HG03354 (cell line): ENCODE results near the gene R3HDM1.
"Not testable (repeated sequence)": the region's sequence is repeated elsewhere in the genome, so short reads cannot be mapped to it uniquely, and the experiment has no call there.

ENCODE experiments used
- ATAC-seq: cut with Tn5 transposase; IDR thresholded peaks from one replicate; pipeline ENCODE4 v1.9.1; 2021; ENCODE audit warnings: mild to moderate bottlenecking; ENCODE audit not compliant: unreplicated experiment, poor library complexity, severe bottlenecking

The R3HDM1 gene

DNA sequence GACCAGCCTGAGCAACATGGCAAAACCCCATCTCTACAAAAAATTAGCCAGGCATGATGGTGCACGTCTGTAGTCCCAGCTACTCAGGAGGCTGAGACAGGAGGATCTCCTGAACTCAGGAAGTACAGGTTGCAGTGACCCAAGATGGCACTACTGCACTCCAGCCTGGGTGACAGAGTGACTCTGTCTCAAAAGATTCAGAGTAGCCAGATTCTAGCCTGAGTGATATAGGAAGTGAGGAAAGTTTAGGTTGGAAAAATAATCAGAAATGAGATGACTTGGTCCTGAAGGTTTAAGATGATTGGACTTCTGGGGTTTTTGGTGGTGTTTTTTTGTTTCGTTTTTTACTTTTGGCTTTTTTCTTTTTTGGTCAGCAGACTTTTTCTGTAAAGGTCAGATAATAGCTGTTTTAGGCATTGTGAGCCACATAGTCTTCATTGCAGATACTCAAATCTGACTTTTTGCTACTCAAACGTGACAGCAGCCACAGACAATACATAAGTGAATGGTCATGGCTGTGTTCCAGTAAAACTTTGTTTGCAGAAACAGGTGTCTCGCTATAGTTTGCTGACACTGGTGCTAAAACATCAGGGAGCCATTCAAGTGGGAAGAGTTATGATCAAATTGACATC, 106.3 kb downstream of the R3HDM1 start:
- peak; percentile 56 for ATAC-seq

DNA sequence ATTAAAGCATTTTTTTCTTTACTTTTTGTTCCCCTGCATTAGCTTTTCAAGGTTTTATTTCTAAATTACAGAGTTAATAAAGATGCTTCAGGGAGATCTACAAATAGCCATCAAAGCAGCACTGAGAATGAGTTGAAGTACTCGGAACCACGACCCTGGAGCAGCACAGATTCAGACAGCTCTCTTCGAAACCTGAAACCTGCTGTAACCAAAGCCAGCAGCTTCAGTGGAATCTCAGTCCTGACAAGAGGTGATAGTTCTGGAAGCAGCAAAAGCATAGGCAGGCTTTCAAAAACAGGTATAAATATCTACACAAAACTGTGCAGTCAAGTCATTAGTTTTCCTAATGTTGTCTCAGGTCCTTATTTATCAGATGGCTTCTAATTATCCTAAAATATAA, 107.5 kb downstream of the R3HDM1 start:
- ATAC-seq = no peak

DNA sequence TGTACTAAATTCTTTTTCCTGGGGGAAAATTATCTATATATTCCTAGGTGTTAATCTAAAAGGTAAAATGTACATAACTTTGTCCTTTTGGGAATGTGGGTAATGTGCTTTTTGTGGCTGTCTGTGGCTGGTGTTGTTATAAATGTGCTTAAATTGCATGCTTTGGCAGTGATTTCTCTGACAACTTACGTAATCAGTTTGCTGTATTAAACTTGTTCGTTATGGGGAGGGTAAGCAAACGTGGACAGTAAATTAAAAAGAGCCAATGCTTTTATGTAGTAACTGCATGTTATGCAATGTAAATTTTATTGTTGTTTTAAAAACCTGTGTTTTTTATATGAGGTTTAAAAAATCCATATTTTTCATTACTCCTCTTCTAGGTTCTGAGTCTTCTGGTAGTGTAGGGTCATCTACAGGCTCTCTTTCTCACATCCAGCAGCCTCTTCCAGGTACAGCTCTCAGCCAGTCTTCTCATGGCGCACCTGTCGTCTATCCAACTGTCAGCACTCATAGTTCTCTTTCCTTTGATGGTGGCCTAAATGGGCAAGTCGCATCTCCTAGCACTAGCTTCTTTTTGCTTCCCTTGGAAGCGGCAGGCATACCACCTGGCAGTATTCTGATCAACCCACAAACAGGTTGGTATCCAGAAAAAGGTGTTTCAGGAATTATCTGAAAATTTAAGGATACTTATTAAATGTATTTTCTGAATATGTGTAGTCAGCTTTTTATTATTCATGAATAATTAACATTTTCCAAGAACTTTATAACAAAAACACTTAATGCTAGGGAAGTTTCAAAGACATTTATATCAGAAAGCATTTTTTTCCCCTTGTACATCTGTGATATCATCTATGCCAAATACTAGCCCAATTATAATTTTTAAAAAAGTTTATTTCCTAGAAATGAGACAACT, 110.1 kb downstream of the R3HDM1 start:
- ATAC-seq = no peak

DNA sequence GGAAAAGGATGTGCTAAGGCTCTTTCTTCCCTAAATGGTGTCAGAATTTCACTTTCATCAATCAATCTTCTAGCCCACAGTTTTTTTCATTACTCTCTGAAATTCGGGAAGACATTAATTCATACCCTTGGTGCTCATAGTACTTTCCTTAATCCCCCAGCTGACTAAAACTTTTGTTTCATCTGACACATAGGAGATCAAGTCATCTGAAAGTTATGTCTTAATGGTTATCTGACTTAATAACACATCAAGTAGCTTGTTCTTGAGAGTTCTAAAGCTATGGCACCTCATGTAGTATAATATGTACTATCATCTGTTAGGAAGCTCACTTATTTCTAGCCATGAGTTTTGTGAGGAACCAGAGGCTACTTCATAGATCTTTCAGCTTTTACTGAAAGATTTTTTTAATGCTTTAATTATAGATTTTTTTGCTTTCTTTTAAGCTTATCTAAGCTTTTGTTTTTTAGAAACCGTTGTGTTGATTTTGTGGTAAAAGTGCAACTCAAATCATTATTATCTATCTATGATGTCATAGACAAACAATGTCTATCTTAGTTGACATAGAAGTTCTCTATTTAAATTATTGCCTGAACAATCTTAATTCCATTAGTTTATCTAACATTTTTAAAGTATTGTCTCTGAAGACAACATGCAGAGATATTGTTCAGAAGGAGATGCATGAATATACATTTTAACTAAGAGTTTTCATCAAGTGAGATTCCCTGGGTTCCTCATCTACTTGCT, 116.7 kb downstream of the R3HDM1 start:
- ATAC-seq = no peak

DNA sequence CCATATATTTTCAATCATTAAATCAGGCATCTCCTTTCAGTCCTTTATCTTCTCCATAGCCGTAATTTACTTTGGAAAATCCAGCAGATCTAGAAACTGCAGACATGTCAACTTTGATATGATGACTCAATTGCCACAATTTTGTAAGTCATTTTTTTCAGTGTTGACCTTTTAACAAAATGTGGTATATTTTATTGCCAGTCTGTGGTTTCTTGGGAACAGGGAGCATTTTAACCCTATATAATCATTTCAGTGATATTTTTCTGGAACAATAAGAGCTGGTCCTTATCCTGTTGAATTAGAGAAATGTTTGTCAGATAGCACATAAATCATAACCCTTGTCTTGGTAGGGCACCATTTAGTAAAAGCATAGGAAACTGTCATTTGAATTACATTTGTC, 119.4 kb downstream of the R3HDM1 start:
- no peak for ATAC-seq

DNA sequence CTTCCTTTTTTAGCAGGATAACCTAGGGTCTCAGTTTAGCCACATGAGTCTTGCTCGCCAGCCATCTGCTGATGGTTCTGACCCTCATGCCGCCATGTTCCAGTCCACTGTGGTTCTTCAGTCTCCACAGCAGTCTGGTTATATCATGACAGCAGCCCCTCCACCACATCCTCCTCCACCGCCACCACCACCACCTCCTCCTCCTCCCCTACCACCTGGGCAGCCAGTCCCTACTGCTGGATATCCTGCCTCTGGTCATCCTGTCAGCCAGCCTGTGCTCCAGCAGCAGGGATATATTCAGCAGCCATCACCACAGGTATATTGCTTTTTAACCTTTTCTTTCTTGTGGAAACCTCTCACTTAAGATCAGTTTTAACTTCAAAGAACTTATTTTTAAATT, 120.4 kb downstream of the R3HDM1 start:
- no peak for ATAC-seq

DNA sequence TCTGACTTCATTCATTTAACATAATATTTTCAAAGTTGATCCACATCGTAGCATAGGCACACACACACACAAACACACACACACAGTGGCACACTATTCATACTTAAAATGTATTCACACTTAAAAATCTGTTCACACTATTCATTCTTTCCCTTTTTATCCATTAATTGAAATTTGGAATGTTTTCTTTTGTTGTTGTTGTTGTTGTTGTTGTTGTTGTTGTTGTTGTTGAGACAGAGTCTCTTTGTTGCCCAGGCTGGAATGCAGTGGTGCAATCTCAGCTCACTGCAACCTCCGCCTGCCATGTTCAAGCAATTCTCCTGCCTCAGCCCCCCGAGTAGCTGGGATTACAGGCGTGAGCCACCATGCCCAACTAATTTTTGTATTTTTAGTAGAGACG, 123.0 kb downstream of the R3HDM1 start:
- ATAC-seq = not testable (repeated sequence)

DNA sequence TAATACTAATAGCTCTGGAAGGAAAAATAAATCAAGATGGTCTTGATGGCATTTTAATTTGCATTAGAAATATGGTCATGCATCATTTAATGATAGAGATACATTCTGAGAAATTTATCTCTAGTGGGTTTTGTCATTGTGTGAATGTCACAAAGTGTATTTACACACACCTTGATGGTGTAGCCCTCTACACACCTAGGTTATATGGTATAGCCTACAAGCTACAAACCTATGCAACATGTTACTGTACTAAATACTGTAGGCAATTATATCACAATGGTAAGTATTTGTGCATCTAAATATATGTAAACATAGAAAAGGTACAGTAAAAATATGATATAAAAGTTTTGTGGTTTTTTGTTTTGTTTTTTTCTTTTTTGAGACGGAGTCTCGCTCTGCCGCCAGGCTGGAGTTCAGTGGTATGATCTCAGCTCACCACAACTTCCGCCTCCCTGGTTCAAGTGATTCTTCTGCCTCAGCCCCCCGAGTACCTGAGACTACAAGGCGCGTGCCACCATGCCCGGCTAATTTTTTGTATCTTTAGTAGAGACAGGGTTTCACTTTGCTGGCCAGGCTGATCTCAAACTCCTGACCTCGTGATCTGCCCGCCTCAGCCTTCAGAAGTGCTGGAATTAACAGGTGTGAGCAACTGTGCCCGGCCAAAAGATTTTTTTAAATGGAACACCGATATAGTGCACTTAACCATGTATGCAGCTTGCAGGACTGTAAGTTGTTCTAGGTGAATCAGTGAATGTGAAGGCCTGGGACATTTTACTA, 126.7 kb downstream of the R3HDM1 start:
- ATAC-seq = no peak

DNA sequence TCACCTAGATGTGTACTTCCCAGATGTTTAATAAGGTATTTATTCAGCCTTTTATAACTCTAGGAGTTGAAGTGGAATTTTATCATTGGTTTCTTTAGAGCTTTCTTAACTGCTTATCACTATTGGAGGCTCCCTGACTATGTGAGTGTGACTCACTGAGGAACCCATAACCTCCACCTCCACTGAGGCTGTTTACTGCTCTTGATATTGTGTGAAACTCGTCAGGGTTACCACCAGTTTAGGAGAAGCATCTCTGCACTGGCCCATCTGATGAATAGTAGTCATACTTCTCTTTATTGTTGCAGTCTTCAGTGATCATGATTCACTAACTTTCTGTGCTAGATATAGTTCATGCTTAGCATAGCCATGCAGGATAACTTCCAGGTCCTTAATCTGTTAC, 130.8 kb downstream of the R3HDM1 start:
- no peak for ATAC-seq

DNA sequence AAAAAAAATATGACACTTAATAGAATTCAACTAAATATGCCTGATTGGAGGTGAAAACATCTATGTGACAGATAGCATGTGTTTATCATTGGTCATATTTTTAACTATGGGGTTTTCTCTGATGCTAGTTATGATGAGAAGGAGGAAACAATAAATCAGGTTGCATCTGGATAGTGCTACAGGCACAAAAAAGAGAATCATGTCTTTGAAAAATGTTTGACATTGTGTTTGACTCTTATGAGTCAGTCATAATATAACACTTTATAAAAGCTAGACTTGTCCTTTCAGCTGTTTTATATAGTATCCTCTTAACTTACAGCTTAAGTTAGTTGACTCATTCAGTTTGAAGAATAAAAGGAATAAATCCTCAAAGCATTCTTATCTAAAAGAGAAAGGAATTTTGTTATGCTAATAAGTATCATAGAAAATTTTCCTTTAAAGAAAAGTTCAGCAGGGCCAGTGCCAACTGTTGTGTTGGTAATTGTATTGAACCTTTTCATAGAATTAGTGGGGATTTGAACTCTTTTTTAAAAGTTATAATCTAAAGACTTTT, 131.9 kb downstream of the R3HDM1 start:
- ATAC-seq = no peak

DNA sequence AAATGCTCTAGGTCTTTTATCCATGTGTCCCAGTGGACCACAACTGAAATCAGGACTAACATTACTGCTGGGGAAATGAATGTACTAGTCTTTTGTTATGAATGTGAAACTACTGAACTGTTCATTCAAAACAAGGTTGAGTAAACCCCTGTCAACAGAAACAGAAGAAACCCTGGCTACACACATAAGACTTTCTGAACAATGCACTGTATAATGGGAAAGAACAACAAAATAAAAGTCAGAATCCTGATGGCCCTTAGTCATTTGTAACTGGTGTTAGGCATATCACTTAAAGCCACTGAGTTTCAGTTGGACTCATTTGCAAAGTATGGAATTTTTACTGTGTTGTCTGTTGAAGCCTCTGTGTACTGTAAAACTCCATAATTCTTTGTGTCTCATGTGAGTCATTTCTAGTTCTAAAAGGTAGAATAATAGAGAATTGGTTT, 133.4 kb downstream of the R3HDM1 start:
- ATAC-seq = peak; percentile 89

DNA sequence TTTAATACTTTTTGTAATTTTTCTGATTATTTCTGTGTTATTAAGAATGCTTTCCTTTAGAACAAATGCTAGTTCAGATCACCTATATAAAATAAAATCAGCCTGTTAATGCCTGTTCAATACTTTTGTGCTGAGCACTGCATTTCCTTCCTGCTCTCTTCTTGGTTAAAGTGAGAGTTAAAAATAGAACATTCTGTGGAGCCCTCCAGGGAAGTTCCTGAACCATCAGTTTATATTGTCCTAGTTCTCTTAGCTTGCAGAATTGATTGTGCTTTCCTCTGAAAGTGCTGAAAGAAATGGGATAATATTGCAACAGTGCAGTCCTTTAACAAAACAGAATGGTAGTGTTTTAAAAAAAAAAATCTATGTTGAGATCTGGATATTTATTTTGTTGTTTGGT, 135.8 kb downstream of the R3HDM1 start:
- no peak for ATAC-seq

DNA sequence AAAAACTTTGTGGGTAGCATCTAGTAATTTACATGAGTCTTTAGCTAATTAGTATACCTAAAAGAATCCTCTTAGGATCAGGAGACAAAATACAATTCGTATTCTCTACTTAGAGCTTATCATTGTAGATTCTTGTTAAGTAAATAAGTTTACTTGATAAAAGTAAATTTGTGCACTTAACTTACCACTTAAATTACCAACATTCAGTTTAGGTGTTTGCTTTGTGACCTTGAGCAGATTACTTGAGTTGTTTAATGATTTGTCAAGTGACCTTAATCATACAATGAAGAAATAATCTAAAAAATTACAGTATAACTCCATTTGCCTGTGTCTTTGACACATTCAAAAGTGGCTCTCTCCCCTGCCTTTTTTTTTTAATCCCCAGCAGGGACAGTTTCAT, 143.2 kb downstream of the R3HDM1 start:
- no peak for ATAC-seq

DNA sequence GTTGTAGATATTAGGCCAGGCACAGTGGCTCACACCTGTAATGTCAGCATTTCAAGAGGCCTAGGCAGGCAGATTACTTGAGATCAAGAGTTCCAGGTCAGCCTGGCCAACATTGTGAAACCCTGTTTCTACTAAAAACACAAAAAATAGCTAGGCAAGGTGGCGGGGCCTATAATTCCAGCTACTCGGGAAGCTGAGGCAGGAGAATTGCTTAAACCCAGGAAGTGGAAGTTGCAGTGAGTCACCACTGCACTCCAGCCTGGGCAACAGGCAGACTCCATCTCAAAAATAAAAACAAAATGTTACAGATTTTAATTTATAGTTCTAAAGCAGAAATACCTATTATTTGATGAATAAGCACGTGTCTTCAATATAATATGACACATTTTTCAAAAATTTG, 144.7 kb downstream of the R3HDM1 start:
- no peak for ATAC-seq

DNA sequence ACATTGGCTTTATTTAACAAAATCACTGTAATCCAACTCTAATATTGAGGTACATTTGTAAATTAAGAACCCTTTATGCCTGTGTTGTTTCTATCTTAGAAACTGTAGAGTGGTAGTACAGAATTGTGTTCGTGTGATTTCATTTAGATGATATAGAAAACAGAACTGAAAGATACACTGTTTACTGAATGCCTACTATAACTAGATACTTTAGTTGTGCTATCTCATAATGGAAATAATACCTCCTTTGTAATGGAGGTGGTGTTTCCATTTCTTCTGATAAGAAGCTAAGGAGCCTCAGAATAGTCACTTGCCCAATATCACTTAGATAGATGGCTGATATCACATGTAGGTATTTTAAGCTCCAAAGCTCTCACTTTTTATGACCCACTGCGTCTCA, 147.8 kb downstream of the R3HDM1 start:
- no peak for ATAC-seq

DNA sequence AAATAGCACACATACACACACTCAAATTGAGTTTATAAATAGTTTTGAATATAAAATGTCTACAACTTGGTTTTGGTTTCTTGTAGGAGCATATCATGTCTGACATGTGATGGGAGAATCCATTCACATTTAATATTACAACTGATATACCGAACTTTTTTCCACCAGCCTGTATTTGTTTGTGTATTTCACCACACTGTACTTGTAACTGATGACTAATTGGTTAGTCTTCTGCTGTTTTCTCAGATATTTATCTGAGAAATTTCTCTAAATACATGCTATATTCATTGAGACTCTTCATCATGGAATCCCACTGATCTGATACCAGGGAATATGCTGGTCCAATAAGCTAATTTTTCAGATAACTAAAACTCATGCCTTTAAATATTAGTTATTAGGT, 154.1 kb downstream of the R3HDM1 start:
- no peak for ATAC-seq

DNA sequence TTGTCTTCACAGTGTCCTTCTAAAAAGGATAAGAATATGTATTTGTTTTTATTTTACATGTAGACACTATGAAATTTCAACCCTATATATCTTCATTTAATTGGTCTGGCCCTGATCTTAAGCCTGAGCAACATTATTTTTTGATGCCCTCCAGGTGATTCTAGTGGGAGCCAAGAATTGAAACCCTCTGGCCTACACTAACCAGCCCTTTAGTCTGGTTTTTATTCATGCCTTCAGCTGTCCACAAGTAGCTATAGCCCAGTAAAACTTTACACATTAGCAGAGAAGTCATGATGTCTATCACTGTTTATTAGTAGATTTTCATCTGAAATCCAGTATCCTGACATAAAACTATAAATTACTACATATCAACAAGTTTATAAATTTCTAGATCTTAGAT, 157.7 kb downstream of the R3HDM1 start:
- ATAC-seq = no peak

DNA sequence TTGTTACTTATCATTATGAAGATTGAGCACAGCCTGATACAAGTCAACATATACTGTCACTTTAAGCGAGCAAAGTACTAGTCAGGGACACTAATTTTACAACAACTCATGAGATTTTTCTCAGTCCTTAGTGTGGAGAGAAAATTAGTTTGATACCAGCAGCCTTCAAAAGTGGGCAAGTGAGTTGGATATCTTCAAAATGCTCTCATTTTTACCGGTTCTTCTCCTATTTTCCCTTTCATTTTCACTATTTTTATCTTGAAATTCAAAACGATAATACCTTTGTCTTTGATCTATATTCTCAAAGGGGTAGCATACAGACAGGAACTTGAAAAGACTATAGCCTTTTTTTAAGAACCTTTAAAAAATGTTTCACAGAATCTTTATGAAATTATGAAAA, 158.4 kb downstream of the R3HDM1 start:
- ATAC-seq = no peak

DNA sequence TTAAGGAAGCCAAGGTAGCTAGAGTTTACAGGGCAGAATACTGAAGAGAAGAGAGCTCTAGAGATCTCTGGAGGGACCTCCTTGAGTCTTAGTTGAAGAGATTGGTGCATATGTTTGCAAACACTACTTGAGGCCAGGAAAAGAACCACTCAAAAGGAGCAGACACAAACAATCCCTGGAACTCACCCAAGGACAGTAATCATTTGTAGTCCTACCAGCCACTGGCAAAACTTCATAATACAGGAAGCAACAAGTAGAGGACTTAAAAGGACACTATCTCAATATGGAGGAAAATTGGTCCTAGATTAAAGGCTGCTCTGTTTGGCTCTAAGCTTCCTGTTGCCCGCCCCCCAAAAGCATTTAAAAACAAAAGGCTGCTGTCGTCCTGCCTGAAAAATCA, 163.4 kb downstream of the R3HDM1 start:
- ATAC-seq = no peak

DNA sequence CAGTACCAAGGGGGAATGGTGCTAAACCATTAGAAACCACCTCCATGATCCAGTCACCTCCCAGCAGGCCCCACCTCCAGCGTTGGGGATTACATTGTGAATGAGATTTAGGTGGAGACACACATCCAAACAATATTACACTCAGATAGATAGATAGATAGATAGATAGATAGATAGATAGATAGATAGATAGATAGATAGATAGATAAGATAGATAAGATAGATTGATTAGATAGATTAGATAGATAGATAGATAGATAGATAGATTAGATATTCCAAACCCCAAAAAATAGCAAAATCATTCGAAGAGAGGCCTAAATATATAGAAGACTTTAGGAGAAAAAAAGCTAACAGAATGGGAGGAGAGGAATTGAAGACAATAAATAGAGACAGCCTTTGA, 167.6 kb downstream of the R3HDM1 start:
- ATAC-seq = no peak
